H1 (cell line): ENCODE data around the gene UCHL5. TPM values are rescaled to one million over a fixed set of nuclear protein-coding genes. Genes with fewer than 3 reads are reported as not detected.

Experiments used
- CTCF ChIA-PET: fragments of 300-600 bp; sonication (Branson Sonifier 250); formaldehyde crosslinking; loops from one replicate; lab custom pipeline; 2021; ENCODE audit not compliant: partially characterized antibody; lab: Charles Lee
- POLR2A ChIA-PET: fragments of 300-600 bp; sonication (Branson Sonifier 250); formaldehyde crosslinking; loops from one replicate; lab custom pipeline; 2021; ENCODE audit warnings: inconsistent platforms; ENCODE audit not compliant: partially characterized antibody; lab: Charles Lee
- DNase-seq, 2 experiments: peaks; one replicate each; pipeline versions ENCODE4 v3.0.0 to v3.0.0-alpha.2; 2010 to 2022; ENCODE audit warnings: low spot score in 2 of 2, low read depth in 1 of 2, mixed read lengths in 1 of 2
- FAIRE-seq: peaks from 2 replicates; lab custom pipeline; 2011; peaks lifted over from hg19 to GRCh38; lab: Jason Lieb, UNC
- H2AFZ ChIP-seq: 2 replicates; pipeline ENCODE4 v1.8.1; 2012; ENCODE audit warnings: low read length, inconsistent platforms
- H2AK5ac ChIP-seq: 2 replicates; pipeline ENCODE4 v1.6.1; 2013; ENCODE audit warnings: low read depth, low read length
- H2BK120ac ChIP-seq: replicated peaks from 2 replicates; pipeline ENCODE3; 2013; ENCODE audit warnings: low read depth, low read length, inconsistent platforms
- H2BK12ac ChIP-seq: 2 replicates; pipeline ENCODE4 v1.6.1; 2013; ENCODE audit warnings: low read depth, low read length
- H2BK15ac ChIP-seq: 2 replicates; pipeline ENCODE4 v1.6.1; 2013; ENCODE audit warnings: low read length
- H2BK20ac ChIP-seq: 2 replicates; pipeline ENCODE4 v1.6.1; 2013; ENCODE audit warnings: low read length
- H2BK5ac ChIP-seq: 2 replicates; pipeline ENCODE4 v1.6.1; 2013; ENCODE audit warnings: low read depth, low read length
- H3K14ac ChIP-seq: 2 replicates; pipeline ENCODE4 v1.6.1; 2013; ENCODE audit warnings: inconsistent platforms; ENCODE audit not compliant: insufficient read length
- H3K18ac ChIP-seq: 2 replicates; pipeline ENCODE4 v1.6.1; 2013; ENCODE audit warnings: low read length; ENCODE audit errors: extremely low read depth
- H3K23ac ChIP-seq: 2 replicates; pipeline ENCODE4 v1.6.1; 2013; ENCODE audit warnings: inconsistent platforms; ENCODE audit not compliant: insufficient read length
- H3K23me2 ChIP-seq: 2 replicates; pipeline ENCODE4 v1.6.1; 2013; ENCODE audit warnings: low read depth, low read length
- H3K27ac ChIP-seq: 2 replicates; pipeline ENCODE4 v1.6.1; 2011; ENCODE audit warnings: low read depth, low read length, inconsistent platforms
- H3K27me3 ChIP-seq, 4 experiments: replicated peaks in 1 of 4; 1 replicate in 1 of 4; 2 replicates in 3 of 4; pipeline versions ENCODE4 v1.6.1 to v1.8.1; 2011 to 2013; ENCODE audit warnings: low read length in 3 of 4, mild to moderate bottlenecking in 3 of 4, inconsistent platforms in 2 of 4, mixed read lengths in 2 of 4, moderate library complexity in 1 of 4; ENCODE audit not compliant: control insufficient read depth in 3 of 4, insufficient read depth in 3 of 4; ENCODE audit errors: extremely low read depth in 1 of 4
- H3K36me3 ChIP-seq, 4 experiments: 2 replicates each; pipeline versions ENCODE4 v1.6.1 to v1.8.1; 2011 to 2013; ENCODE audit warnings: mild to moderate bottlenecking in 4 of 4, low read length in 3 of 4, moderate library complexity in 2 of 4, control low read depth in 1 of 4, inconsistent platforms in 1 of 4; ENCODE audit not compliant: insufficient read depth in 4 of 4, control insufficient read depth in 2 of 4
- H3K4ac ChIP-seq: replicated peaks from 2 replicates; pipeline ENCODE3; 2013; ENCODE audit warnings: low read length, low read depth, mixed read lengths, inconsistent platforms; ENCODE audit not compliant: insufficient read length
- H3K4me1 ChIP-seq, 4 experiments: replicated peaks in 1 of 4; 1 replicate in 1 of 4; 2 replicates in 3 of 4; pipeline versions ENCODE4 v1.6.1 to v1.8.1; 2011 to 2013; ENCODE audit warnings: low read length in 3 of 4, inconsistent platforms in 2 of 4, mixed read lengths in 1 of 4; ENCODE audit not compliant: insufficient read depth in 4 of 4, control insufficient read depth in 3 of 4
- H3K4me2 ChIP-seq, 2 experiments: 2 replicates each; pipeline versions ENCODE4 v1.6.1 to v1.8.1; 2011 to 2013; ENCODE audit warnings: low read depth in 2 of 2, low read length in 2 of 2, control low read depth in 1 of 2, inconsistent platforms in 1 of 2, mild to moderate bottlenecking in 1 of 2; ENCODE audit not compliant: insufficient read depth in 1 of 2
- H3K4me3 ChIP-seq, 4 experiments: fragments of 200-600, 300-600 bp in 1 of 4; sonication (generic), shearing (Covaris generic), sonication (Bioruptor Twin) in 1 of 4; 2 replicates each; pipeline versions ENCODE4 v1.5.1 to v1.8.1; 2011 to 2016; ENCODE audit warnings: low read length in 4 of 4, low read depth in 3 of 4, control low read depth in 2 of 4, inconsistent platforms in 2 of 4, mild to moderate bottlenecking in 2 of 4, mixed read lengths in 1 of 4, moderate library complexity in 1 of 4; ENCODE audit not compliant: insufficient read depth in 2 of 4; ENCODE audit errors: extremely low read depth in 1 of 4
- H3K56ac ChIP-seq: replicated peaks from 2 replicates; pipeline ENCODE3; 2013; ENCODE audit warnings: low read depth, mild to moderate bottlenecking, mixed read lengths, low read length, inconsistent platforms; ENCODE audit not compliant: insufficient read length
- H3K79me1 ChIP-seq: 2 replicates; pipeline ENCODE4 v1.6.1; 2013; ENCODE audit warnings: low read depth, low read length, control low read depth
- H3K79me2 ChIP-seq, 2 experiments: 2 replicates each; pipeline versions ENCODE4 v1.6.1 to v1.8.1; 2012 to 2013; ENCODE audit warnings: low read length in 2 of 2, mild to moderate bottlenecking in 2 of 2, inconsistent platforms in 1 of 2; ENCODE audit not compliant: insufficient read depth in 2 of 2, control insufficient read depth in 1 of 2
- H3K9ac ChIP-seq, 4 experiments: replicated peaks in 1 of 4; 1 replicate in 1 of 4; 2 replicates in 3 of 4; pipeline versions ENCODE4 v1.6.1 to v1.8.1; 2011 to 2013; ENCODE audit warnings: low read depth in 3 of 4, low read length in 3 of 4, control low read depth in 2 of 4, mild to moderate bottlenecking in 2 of 4, moderate library complexity in 2 of 4, inconsistent platforms in 1 of 4; ENCODE audit errors: extremely low read depth in 1 of 4
- H3K9me3 ChIP-seq, 2 experiments: 2 replicates each; pipeline versions ENCODE4 v1.6.1 to v1.8.1; 2012 to 2013; ENCODE audit warnings: mild to moderate bottlenecking in 2 of 2, moderate library complexity in 2 of 2, control low read depth in 1 of 2, inconsistent platforms in 1 of 2, low read depth in 1 of 2, low read length in 1 of 2, mixed read lengths in 1 of 2; ENCODE audit not compliant: insufficient read depth in 2 of 2
- H4K20me1 ChIP-seq, 2 experiments: replicated peaks in 1 of 2; 2 replicates each; pipeline versions ENCODE3 to v1.8.1; 2011 to 2013; ENCODE audit warnings: inconsistent platforms in 2 of 2, low read length in 2 of 2, mild to moderate bottlenecking in 1 of 2; ENCODE audit not compliant: insufficient read depth in 2 of 2, control insufficient read depth in 1 of 2
- H4K5ac ChIP-seq: 2 replicates; pipeline ENCODE4 v1.6.1; 2013; ENCODE audit warnings: low read length, low read depth, mixed read lengths, inconsistent platforms; ENCODE audit not compliant: insufficient read length
- H4K8ac ChIP-seq: 2 replicates; pipeline ENCODE4 v1.8.0; 2013; ENCODE audit warnings: mild to moderate bottlenecking, moderate library complexity, low read length, inconsistent platforms; ENCODE audit not compliant: insufficient read depth; ENCODE audit errors: extremely low read depth
- H4K91ac ChIP-seq: replicated peaks from 2 replicates; pipeline ENCODE3; 2013; ENCODE audit warnings: low read length, mixed read lengths, inconsistent platforms; ENCODE audit not compliant: insufficient read length
- BRCA1 ChIP-seq: IDR thresholded peaks from 2 replicates; pipeline ENCODE4 v1.6.1; 2012; ENCODE audit warnings: low read depth, low read length, improper control_type of control experiment
- CTBP2 ChIP-seq: IDR thresholded peaks from 2 replicates; pipeline ENCODE4 v1.7.0; 2011; ENCODE audit warnings: borderline replicate concordance, mild to moderate bottlenecking, moderate library complexity, mixed read lengths, low read length; ENCODE audit not compliant: insufficient read depth, insufficient read length
- PHF8 ChIP-seq: fragments of 200-600 bp; sonication (generic); conservative IDR thresholded peaks from 2 replicates; pipeline ENCODE4 v1.7.1; 2012; ENCODE audit warnings: low read depth, mild to moderate bottlenecking, inconsistent platforms, low read length, moderate library complexity
- RAD21 ChIP-seq, 2 experiments: IDR thresholded peaks in 1 of 2; conservative IDR thresholded peaks in 1 of 2; 2 replicates each; pipeline ENCODE4 v1.6.1; 2011; ENCODE audit warnings: low read depth in 2 of 2, low read length in 2 of 2, improper control_type of control experiment in 1 of 2, inconsistent platforms in 1 of 2, mild to moderate bottlenecking in 1 of 2, moderate library complexity in 1 of 2
- RFX5 ChIP-seq: IDR thresholded peaks from 2 replicates; pipeline ENCODE4 v1.6.1; 2011; ENCODE audit warnings: low read depth, low read length, improper control_type of control experiment, borderline replicate concordance
- WGBS, 2 experiments: shearing (Covaris generic) in 1 of 2; methylation state at CpG; one replicate each; pipeline versions ENCODE4 v1.1.6 to v1.1.7; 2013 to 2015; ENCODE audit warnings: low lambda C conversion rate in 2 of 2, mixed read lengths in 2 of 2, inconsistent platforms in 1 of 2, low coverage in 1 of 2, missing lambda C conversion rate in 1 of 2; ENCODE audit not compliant: insufficient replicate concordance in 2 of 2, insufficient coverage in 1 of 2, insufficient read length in 1 of 2; ENCODE audit errors: extremely low coverage in 1 of 2, missing lambda C conversion rate in 1 of 2; 5-methylcytosine and 5-hydroxymethylcytosine counted together
- polyA plus RNA-seq, 7 experiments: library from polyadenylated mRNA; depleted of rRNA in 3 of 7; stranded (reverse) in 5 of 7; unstranded in 2 of 7; fragments of >200 nt in 5 of 7; fragments of 200-250 nt in 2 of 7; gene quantifications; 1 replicate in 5 of 7; 2 replicates in 1 of 7; 4 replicates in 1 of 7; pipeline versions ENCODE4 v1.2.1 to v1.2.3, GENCODE V29; 2011 to 2013; ENCODE audit warnings: missing spikeins in 2 of 7, mixed read lengths in 2 of 7
- total RNA-seq: library from RNA; stranded (reverse); fragmentation: NEBNext Ultra II Directional; extraction: Animal tissue kit (Norgen Biotek cat#: 25700); gene quantifications from 2 replicates; pipeline ENCODE4 v1.2.1, GENCODE V29; 2021

Gene UCHL5
- total and polyA plus RNA-seq, 2 of the 8 experiments (the other 6 are each of a cell fraction or from before 2014, with no cell fraction given), result 12.0 to 40.0 TPM

DNA sequence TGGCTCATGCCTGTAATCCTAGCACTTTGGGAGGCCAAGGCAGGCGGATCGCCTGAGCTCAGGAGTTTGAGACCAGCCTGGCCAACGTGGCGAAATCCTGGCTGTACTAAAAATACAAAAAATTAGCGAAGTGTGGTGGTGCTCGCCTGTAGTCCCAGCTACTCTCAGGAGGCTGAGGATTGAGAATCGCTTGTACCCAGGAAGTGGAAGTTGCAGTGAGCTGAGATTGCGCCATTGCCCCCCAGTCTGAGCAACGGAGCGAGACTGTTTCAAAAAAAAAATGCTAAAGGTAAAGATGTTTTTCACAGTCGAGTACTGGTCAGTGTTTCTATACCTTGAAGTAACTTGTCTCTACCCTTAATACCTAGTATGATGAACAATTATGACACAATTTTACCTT is 35.0 kb upstream of the UCHL5 start:
- H3K4me1 ChIP-seq, result no peaks in the 10 kb centered on the region
- H3K27me3 ChIP-seq, result no peaks in the 10 kb centered on the region
- H2BK15ac ChIP-seq, result no peak overlapping the region
- no peak overlapping the region for H3K4ac ChIP-seq
- TF ChIP-seq PHF8 (no peak), RAD21 (IDR thresholded peaks at IDR 0.05 in 1 of 2, conservative IDR thresholded peaks at IDR 0.05 in 1 of 2; ENCODE audit: low read depth in 2 of 2, low read length in 2 of 2) (no peak), CTBP2 (no peak), BRCA1 (no peak), RFX5 (no peak)
- H3K79me2 ChIP-seq, result no peaks in the 10 kb centered on the region
- no peak overlapping the region for H3K56ac ChIP-seq
- ChIA-PET POLR2A (interaction anchor here (0.7 to 3.7 kb wide), 5 partner anchors 10 to 36 kb away, joined by 3 to 21 read pairs (median 4); partner anchors contain the start of genes GLRX2, RO60 and UCHL5), CTCF (no interaction called here)
- H3K79me1 ChIP-seq, result no peaks in the 10 kb centered on the region
- H3K14ac ChIP-seq, result no peak overlapping the region
- H2BK120ac ChIP-seq, result no peak overlapping the region
- H3K36me3 ChIP-seq, result peaks cover 0 to 2% (median under 1%) of the 10 kb centered on the region in 4 experiments; a peak in 3 of 8 replicates
- H2AK5ac ChIP-seq, result no peak overlapping the region
- no peak overlapping the region for H3K27ac ChIP-seq
- H4K20me1 ChIP-seq, result no peaks in the 10 kb centered on the region
- no peak overlapping the region for H3K4me3 ChIP-seq
- H3K9me3 ChIP-seq, result no peaks in the 10 kb centered on the region
- H3K18ac ChIP-seq, result no peak overlapping the region
- DNase-seq (no peak), FAIRE-seq (no peak)
- H4K91ac ChIP-seq, result no peak overlapping the region
- H4K8ac ChIP-seq, result no peak overlapping the region
- H3K23me2 ChIP-seq, result no peaks in the 10 kb centered on the region
- H2BK12ac ChIP-seq, result no peak overlapping the region
- H3K4me2 ChIP-seq, result no peak overlapping the region
- H2BK5ac ChIP-seq, result no peak overlapping the region
- H2AFZ ChIP-seq, result no peak overlapping the region
- H2BK20ac ChIP-seq, result no peak overlapping the region
- no peak overlapping the region for H3K23ac ChIP-seq
- H3K9ac ChIP-seq, result no peak overlapping the region
- WGBS, 2 experiments, result 90% methylated on average over 11 of the region's 11 CpGs; no CpG with 5 or more reads in 1 of the 2 experiments
- no peak overlapping the region for H4K5ac ChIP-seq
